ENCODE measurements around the gene DGKQ.

DGKQ gene

DNA sequence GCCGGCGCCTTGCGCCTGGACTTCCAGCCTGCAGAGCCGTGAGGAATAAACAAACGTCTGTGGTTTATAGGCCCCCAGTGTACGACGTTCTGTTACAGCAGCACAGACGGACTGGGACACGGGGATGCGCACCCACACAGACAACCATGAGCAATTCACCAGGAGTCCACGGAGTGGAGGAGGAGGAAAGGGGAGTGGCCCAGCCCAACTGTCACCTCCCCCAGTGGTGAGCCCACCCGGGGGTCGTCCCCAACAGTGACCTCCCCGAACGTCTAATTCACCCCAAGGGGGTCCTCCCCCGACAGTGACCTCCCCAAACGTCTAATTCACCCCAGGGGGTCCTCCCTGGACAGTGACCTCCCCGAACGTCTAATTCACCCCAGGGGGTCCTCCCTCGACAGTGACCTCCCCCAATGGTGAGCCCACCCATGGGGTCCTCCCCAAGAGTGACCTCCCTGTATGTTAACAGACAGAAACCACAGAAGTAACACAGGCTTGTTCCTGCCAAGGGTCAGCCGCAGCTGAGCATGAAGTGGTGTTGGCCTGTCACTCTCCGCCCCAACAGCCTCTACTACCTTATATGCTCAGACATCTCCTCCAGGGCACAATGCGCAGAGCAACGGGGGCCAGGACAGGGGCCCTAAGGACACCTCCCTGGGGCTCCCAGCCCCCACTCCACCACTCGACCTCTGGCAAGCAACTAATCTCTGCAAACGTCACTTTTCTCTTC is 47.4 kb downstream of the DGKQ start:
- Histone ChIP-seq H3K14ac (ENCODE audit: low read length in 2 of 2) (no peak overlapping the region), H2AK5ac (ENCODE audit: low read length, severe bottlenecking) (no peak overlapping the region), H4K8ac (ENCODE audit: low read length) (peak overlapping the region; percentile 4), H3K36me3 (ENCODE audit: control insufficient read depth in 1 of 2, insufficient read depth in 2 of 2, low read depth in 1 of 2, low read length in 2 of 2) (peaks cover 4 to 14% of the 10 kb centered on the region in 2 experiments), H2BK120ac (ENCODE audit: low read depth, low read length) (no peak overlapping the region), H3K4me2 (ENCODE audit: low read length, poor library complexity, severe bottlenecking) (no peak overlapping the region), H3K4me1 (ENCODE audit: control insufficient read depth, insufficient read depth, low read depth, low read length) (peaks cover 39% of the 10 kb centered on the region), H3K9ac (ENCODE audit: low read length) (no peak overlapping the region), H3K9me3 (ENCODE audit: control insufficient read depth, low read length) (no peaks in the 10 kb centered on the region), H3K27me3 (ENCODE audit: control insufficient read depth in 1 of 2, insufficient read depth in 1 of 2, low read length in 2 of 2) (no peaks in the 10 kb centered on the region), H3K18ac (ENCODE audit: low read depth in 1 of 2, low read length in 2 of 2) (no peak overlapping the region), H2BK12ac (ENCODE audit: low read length in 2 of 2) (no peak overlapping the region), H4K91ac (ENCODE audit: low read length) (no peak overlapping the region), H3K4me3 (ENCODE audit: insufficient read depth in 1 of 2, low read depth in 1 of 2, low read length in 2 of 2) (no peak overlapping the region), H3K79me1 (replicated peaks; ENCODE audit: low read length, poor library complexity, severe bottlenecking) (peaks cover 10% of the 10 kb centered on the region), H3K23ac (ENCODE audit: low read length in 2 of 2) (peak overlapping the region in 1 of 2 experiments; percentile 37), H2AFZ (ENCODE audit: low read depth, low read length) (no peak overlapping the region), H2BK15ac (ENCODE audit: low read depth, poor library complexity, severe bottlenecking) (no peak overlapping the region), H3K27ac (ENCODE audit: low read length, poor library complexity, severe bottlenecking) (no peak overlapping the region), H2BK5ac (ENCODE audit: low read depth, low read length, poor library complexity, severe bottlenecking) (no peak overlapping the region), H3K4ac (ENCODE audit: low read depth in 1 of 2, low read length in 2 of 2) (no peak overlapping the region)
- no peak for DNase-seq
- 78% methylated on average over 26 of the region's 26 CpGs for WGBS

DNA sequence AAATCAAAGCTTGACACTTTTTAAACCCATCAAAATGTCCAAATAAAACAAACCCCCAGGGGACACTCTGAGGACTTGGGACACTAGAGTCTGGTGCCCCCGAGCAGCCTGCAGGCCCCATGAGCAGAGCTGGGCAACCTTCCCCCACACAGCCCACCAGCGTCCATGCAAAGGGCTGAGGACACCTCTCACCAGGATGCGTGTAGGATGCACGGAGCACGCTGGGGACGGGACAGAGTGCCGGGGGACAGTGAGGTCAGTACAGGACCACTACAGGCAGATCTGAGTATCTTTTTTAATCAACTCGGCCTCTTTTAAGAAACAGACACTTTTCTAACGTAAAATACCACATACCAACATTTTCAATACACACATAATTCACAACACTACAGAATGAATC is 48.2 kb downstream of the DGKQ start:
- Histone ChIP-seq H3K27ac (ENCODE audit: low read length, poor library complexity, severe bottlenecking) (no peak overlapping the region), H4K8ac (ENCODE audit: low read length) (no peak overlapping the region), H4K91ac (ENCODE audit: low read length) (no peak overlapping the region), H3K4me3 (ENCODE audit: insufficient read depth in 1 of 2, low read depth in 1 of 2, low read length in 2 of 2) (no peak overlapping the region), H3K14ac (ENCODE audit: low read length in 2 of 2) (no peak overlapping the region), H3K9ac (ENCODE audit: low read length) (peak overlapping the region; percentile 52), H2BK120ac (ENCODE audit: low read depth, low read length) (no peak overlapping the region), H2BK5ac (ENCODE audit: low read depth, low read length, poor library complexity, severe bottlenecking) (no peak overlapping the region), H3K4me2 (ENCODE audit: low read length, poor library complexity, severe bottlenecking) (no peak overlapping the region), H3K4ac (ENCODE audit: low read depth in 1 of 2, low read length in 2 of 2) (no peak overlapping the region), H3K9me3 (ENCODE audit: control insufficient read depth, low read length) (no peaks in the 10 kb centered on the region), H3K27me3 (ENCODE audit: control insufficient read depth in 1 of 2, insufficient read depth in 1 of 2, low read length in 2 of 2) (no peaks in the 10 kb centered on the region), H3K36me3 (ENCODE audit: control insufficient read depth in 1 of 2, insufficient read depth in 2 of 2, low read depth in 1 of 2, low read length in 2 of 2) (peaks cover 4 to 14% of the 10 kb centered on the region in 2 experiments), H3K18ac (ENCODE audit: low read depth in 1 of 2, low read length in 2 of 2) (no peak overlapping the region), H3K79me1 (replicated peaks; ENCODE audit: low read length, poor library complexity, severe bottlenecking) (peaks cover 11% of the 10 kb centered on the region), H2BK12ac (ENCODE audit: low read length in 2 of 2) (no peak overlapping the region), H3K4me1 (ENCODE audit: control insufficient read depth, insufficient read depth, low read depth, low read length) (peaks cover 33% of the 10 kb centered on the region), H3K23ac (ENCODE audit: low read length in 2 of 2) (peak overlapping the region in 1 of 2 experiments; percentile 34), H2BK15ac (ENCODE audit: low read depth, poor library complexity, severe bottlenecking) (no peak overlapping the region), H2AK5ac (ENCODE audit: low read length, severe bottlenecking) (no peak overlapping the region), H2AFZ (ENCODE audit: low read depth, low read length) (no peak overlapping the region)
- no peak for DNase-seq
- 93% methylated on average over 9 of the region's 9 CpGs for WGBS

DNA sequence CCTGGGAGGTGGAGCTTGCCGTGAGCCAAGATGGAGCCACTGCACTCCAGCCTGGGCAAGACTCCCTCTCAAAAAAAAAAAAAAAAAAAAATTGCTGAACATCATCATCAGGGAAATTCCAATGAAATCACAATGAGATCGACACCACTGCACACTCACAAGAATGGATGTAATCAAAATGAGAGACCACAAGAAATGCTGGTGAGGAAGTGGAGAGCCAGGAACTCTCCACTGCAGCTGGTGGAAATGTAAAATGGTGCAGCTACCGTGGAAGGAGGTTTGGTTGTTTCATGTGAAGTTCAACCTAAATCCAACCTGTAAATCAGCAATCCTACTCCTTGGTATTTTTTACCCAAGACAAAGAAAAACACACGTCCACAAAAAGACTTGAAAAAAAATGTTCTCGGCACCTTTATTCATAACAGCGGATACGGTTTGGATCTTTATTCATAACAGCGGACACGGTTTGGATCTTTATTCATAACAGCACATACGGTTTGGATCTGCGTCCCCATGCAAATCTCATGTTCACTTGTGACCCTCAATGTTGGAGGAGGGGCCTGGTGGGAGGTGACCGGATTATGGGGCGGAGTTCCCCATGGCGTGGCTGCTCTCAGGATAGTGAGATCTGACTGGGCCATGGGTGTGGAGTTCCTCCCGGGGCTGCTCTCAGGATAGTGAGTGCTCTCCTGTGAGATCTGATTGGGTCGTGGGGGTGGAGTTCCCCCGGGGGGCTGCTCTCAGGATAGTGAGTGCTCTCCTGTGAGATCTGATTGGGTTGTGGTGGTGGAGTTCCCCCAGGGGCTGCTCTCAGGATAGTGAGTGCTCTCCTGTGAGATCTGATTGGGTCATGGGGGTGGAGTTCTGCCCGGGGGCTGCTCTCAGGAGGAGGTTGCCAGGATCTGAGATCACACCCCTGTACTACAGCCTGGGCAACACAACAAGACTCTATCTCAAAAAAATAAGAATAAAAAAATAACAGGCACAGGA is 49.0 kb downstream of the DGKQ start:
- no peak overlapping the region for H4K8ac ChIP-seq (ENCODE audit: low read length)
- no peak overlapping the region for H2BK5ac ChIP-seq (ENCODE audit: low read depth, low read length, poor library complexity, severe bottlenecking)
- H3K79me1 ChIP-seq (replicated peaks; ENCODE audit: low read length, poor library complexity, severe bottlenecking) = peaks cover 12% of the 10 kb centered on the region
- H3K9ac ChIP-seq (ENCODE audit: low read length) = peak overlapping the region; percentile 52
- H3K14ac ChIP-seq (ENCODE audit: low read length in 2 of 2) = no peak overlapping the region
- 90% methylated on average over 15 of the region's 18 CpGs for WGBS
- H3K27ac ChIP-seq (ENCODE audit: low read length, poor library complexity, severe bottlenecking) = no peak overlapping the region
- H2BK120ac ChIP-seq (ENCODE audit: low read depth, low read length) = no peak overlapping the region
- H3K27me3 ChIP-seq (ENCODE audit: control insufficient read depth in 1 of 2, insufficient read depth in 1 of 2, low read length in 2 of 2) = no peaks in the 10 kb centered on the region
- H4K91ac ChIP-seq (ENCODE audit: low read length) = no peak overlapping the region
- H2AK5ac ChIP-seq (ENCODE audit: low read length, severe bottlenecking) = no peak overlapping the region
- H3K23ac ChIP-seq (ENCODE audit: low read length in 2 of 2) = no peak overlapping the region
- H3K18ac ChIP-seq (ENCODE audit: low read depth in 1 of 2, low read length in 2 of 2) = no peak overlapping the region
- H3K4me1 ChIP-seq (ENCODE audit: control insufficient read depth, insufficient read depth, low read depth, low read length) = peaks cover 33% of the 10 kb centered on the region
- H3K4ac ChIP-seq (ENCODE audit: low read depth in 1 of 2, low read length in 2 of 2) = no peak overlapping the region
- H3K36me3 ChIP-seq (ENCODE audit: control insufficient read depth in 1 of 2, insufficient read depth in 2 of 2, low read depth in 1 of 2, low read length in 2 of 2) = peaks cover 4 to 14% of the 10 kb centered on the region in 2 experiments
- H3K4me2 ChIP-seq (ENCODE audit: low read length, poor library complexity, severe bottlenecking) = no peak overlapping the region
- H3K9me3 ChIP-seq (ENCODE audit: control insufficient read depth, low read length) = no peaks in the 10 kb centered on the region
- H3K4me3 ChIP-seq (ENCODE audit: insufficient read depth in 1 of 2, low read depth in 1 of 2, low read length in 2 of 2) = no peak overlapping the region
- H2BK12ac ChIP-seq (ENCODE audit: low read length in 2 of 2) = no peak overlapping the region
- no peak overlapping the region for H2AFZ ChIP-seq (ENCODE audit: low read depth, low read length)
- DNase-seq = peak; percentile 76
- H2BK15ac ChIP-seq (ENCODE audit: low read depth, poor library complexity, severe bottlenecking) = no peak overlapping the region

DNA sequence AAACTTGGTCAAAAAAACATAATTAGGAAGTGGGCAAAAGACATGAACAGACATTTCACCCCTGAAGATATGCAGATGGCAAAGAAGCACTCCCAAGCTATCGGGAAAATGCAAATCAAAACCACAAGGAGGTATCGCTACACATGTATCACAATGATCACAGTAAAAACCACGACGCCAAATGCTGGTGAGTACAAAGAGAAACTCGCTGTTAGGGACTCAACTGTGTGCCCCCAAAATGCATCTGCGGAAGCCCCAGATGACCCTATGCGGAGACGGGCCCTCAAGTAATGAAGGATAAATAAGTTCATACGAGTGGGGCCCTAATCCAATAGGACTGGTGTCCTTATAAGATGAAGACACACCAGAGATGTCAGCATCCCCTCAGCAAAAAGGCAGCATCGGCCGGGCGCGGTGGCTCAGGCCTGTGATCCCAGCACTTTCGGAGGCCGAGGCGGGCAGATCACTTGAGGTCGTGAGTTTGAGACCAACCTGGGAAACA is 51.5 kb downstream of the DGKQ start:
- 97% methylated on average over 17 of the region's 17 CpGs for WGBS
- H2BK5ac ChIP-seq (ENCODE audit: low read depth, low read length, poor library complexity, severe bottlenecking) = no peak overlapping the region

More for the DNA sequence above, 51.5 kb downstream of the DGKQ start:
- no peak overlapping the region for H2BK15ac ChIP-seq (ENCODE audit: low read depth, poor library complexity, severe bottlenecking)
- no peak overlapping the region for H2BK12ac ChIP-seq (ENCODE audit: low read length in 2 of 2)
- DNase-seq = no peak
- peaks cover 23% of the 10 kb centered on the region for H3K4me1 ChIP-seq (ENCODE audit: control insufficient read depth, insufficient read depth, low read depth, low read length)
- no peak overlapping the region for H3K4me3 ChIP-seq (ENCODE audit: insufficient read depth in 1 of 2, low read depth in 1 of 2, low read length in 2 of 2)
- no peak overlapping the region for H3K18ac ChIP-seq (ENCODE audit: low read depth in 1 of 2, low read length in 2 of 2)
- H3K14ac ChIP-seq (ENCODE audit: low read length in 2 of 2) = no peak overlapping the region
- no peak overlapping the region for H3K4me2 ChIP-seq (ENCODE audit: low read length, poor library complexity, severe bottlenecking)
- no peak overlapping the region for H2AK5ac ChIP-seq (ENCODE audit: low read length, severe bottlenecking)
- H2AFZ ChIP-seq (ENCODE audit: low read depth, low read length) = no peak overlapping the region
- no peak overlapping the region for H3K9ac ChIP-seq (ENCODE audit: low read length)
- no peak overlapping the region for H2BK120ac ChIP-seq (ENCODE audit: low read depth, low read length)
- no peak overlapping the region for H3K27ac ChIP-seq (ENCODE audit: low read length, poor library complexity, severe bottlenecking)
- no peak overlapping the region for H4K8ac ChIP-seq (ENCODE audit: low read length)
- no peaks in the 10 kb centered on the region for H3K9me3 ChIP-seq (ENCODE audit: control insufficient read depth, low read length)
- peaks cover 4 to 5% of the 10 kb centered on the region in 2 experiments for H3K36me3 ChIP-seq (ENCODE audit: control insufficient read depth in 1 of 2, insufficient read depth in 2 of 2, low read depth in 1 of 2, low read length in 2 of 2)
- H3K4ac ChIP-seq (ENCODE audit: low read depth in 1 of 2, low read length in 2 of 2) = no peak overlapping the region
- H3K23ac ChIP-seq (ENCODE audit: low read length in 2 of 2) = no peak overlapping the region
- no peaks in the 10 kb centered on the region for H3K27me3 ChIP-seq (ENCODE audit: control insufficient read depth in 1 of 2, insufficient read depth in 1 of 2, low read length in 2 of 2)
- H3K79me1 ChIP-seq (replicated peaks; ENCODE audit: low read length, poor library complexity, severe bottlenecking) = peaks cover 15% of the 10 kb centered on the region
- peak overlapping the region; percentile 37 for H4K91ac ChIP-seq (ENCODE audit: low read length)
